IPS DF 6.9 (cell line): ENCODE measurements around the gene AKAP7.

ENCODE experiments used
- DNase-seq: peaks from one replicate; pipeline ENCODE4 v3.0.0-alpha.2; 2013; ENCODE audit warnings: low read depth, low spot score
- H3K27ac ChIP-seq: one replicate; pipeline ENCODE4 v1.5.1; 2013; ENCODE audit warnings: low read length, control low read depth
- H3K27me3 ChIP-seq: 2 replicates; pipeline ENCODE4 v1.6.1; 2013; ENCODE audit warnings: mild to moderate bottlenecking, low read length; ENCODE audit not compliant: control insufficient read depth, insufficient read depth
- H3K36me3 ChIP-seq: 2 replicates; pipeline ENCODE4 v1.6.1; 2013; ENCODE audit warnings: low read length; ENCODE audit not compliant: control insufficient read depth, insufficient read depth
- H3K4me1 ChIP-seq: 2 replicates; pipeline ENCODE4 v1.6.1; 2013; ENCODE audit warnings: low read length; ENCODE audit not compliant: control insufficient read depth, insufficient read depth
- H3K4me3 ChIP-seq: 2 replicates; pipeline ENCODE4 v1.5.1; 2013; ENCODE audit warnings: mild to moderate bottlenecking, low read length
- H3K9me3 ChIP-seq: 2 replicates; pipeline ENCODE4 v1.6.1; 2013; ENCODE audit warnings: low read length, inconsistent platforms; ENCODE audit not compliant: control insufficient read depth, insufficient read depth
- WGBS: extraction: QIAGEN DNeasy Blood & Tissue Kit; methylation state at CpG from one replicate; pipeline ENCODE4 v1.1.7; 2013; ENCODE audit warnings: mixed read lengths, missing lambda C conversion rate; ENCODE audit not compliant: insufficient read length, insufficient coverage; 5-methylcytosine and 5-hydroxymethylcytosine counted together

AKAP7 gene

GRCh38 chr6:131265939-131266338 lies 130.7 kb downstream of the AKAP7 start:
- Histone ChIP-seq H3K4me3 (no peak overlapping the region), H3K4me1 (no peaks in the 10 kb centered on the region), H3K9me3 (no peaks in the 10 kb centered on the region; the same call in 1 of the 2 replicates), H3K36me3 (no peaks in the 10 kb centered on the region), H3K27ac (no peak overlapping the region), H3K27me3 (no peaks in the 10 kb centered on the region)
- DNase-seq: no peak
- WGBS: no CpG with 5 or more reads among the region's 4 CpGs

DNA sequence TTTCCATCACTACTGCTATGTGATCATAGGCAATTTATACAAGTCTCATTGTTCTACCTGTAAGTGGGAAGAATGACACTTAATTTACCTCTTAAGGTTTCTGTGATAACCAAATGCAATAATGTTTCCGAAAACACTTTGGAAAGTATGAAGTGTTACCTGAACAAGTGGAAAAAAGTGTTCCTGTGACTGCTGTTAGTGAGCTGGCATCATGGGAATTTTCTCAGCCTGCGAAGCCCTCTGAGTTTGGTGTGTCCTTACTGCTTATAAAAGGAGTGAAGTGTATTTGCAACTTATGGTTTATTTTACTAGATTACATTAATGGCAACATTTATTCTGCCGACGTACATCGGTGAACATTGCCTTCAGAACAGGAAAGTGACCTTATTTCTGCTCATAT lies 133.0 kb downstream of the AKAP7 start:
- no peaks in the 10 kb centered on the region for H3K4me1 ChIP-seq
- no CpG with 5 or more reads among the region's 5 CpGs for WGBS
- H3K27ac ChIP-seq: no peak overlapping the region
- no peaks in the 10 kb centered on the region; the same call in 1 of the 2 replicates for H3K9me3 ChIP-seq
- no peak for DNase-seq
- H3K27me3 ChIP-seq: no peaks in the 10 kb centered on the region
- no peak overlapping the region for H3K4me3 ChIP-seq
- no peaks in the 10 kb centered on the region for H3K36me3 ChIP-seq

DNA sequence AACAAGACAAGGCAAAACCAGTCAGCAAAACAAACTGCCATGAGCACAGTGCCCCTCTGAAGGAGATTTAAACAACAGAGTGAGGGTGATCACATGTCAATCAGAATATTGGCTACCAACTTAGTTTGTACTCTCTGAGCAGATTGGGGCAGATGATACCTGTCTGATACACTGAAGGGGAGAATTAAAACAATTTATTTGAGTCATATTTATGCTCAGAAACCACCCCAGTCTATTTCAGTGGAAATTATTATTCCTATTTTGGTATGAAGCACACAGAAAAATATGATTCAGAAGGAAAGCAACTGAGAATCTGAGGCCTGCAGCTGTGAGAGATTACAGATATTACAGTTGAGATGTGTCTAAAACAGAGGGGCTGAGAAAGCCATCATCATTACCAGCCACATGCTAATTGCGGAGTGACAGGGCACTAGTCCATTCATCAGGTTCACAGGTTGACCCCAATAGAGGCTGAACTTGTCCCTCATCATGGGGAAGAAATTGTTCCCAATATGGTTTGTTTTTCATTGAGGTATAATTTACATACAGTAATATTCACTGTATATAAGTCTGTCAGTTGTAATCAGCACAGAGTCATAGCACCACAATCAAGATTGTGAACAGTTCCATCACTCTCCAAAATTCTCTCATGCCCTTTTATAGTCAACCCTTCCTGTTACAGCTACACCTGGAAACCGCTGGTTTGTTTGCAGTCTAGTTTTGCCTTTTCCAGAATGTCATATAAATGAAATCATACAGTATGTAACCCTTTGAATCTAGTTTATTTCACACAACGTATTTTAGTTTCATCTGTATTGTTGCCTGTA lies 134.5 kb downstream of the AKAP7 start:
- no peaks in the 10 kb centered on the region for H3K9me3 ChIP-seq
- H3K4me1 ChIP-seq: no peaks in the 10 kb centered on the region
- no peak for DNase-seq
- H3K4me3 ChIP-seq: no peak overlapping the region
- no peak overlapping the region for H3K27ac ChIP-seq
- no peaks in the 10 kb centered on the region for H3K27me3 ChIP-seq
- WGBS: no CpG with 5 or more reads among the region's 3 CpGs
- H3K36me3 ChIP-seq: no peaks in the 10 kb centered on the region

- H3K4me3 ChIP-seq: no peak overlapping the region
- no peak for DNase-seq
- H3K9me3 ChIP-seq: no peaks in the 10 kb centered on the region
- H3K36me3 ChIP-seq: no peaks in the 10 kb centered on the region
- no peak overlapping the region for H3K27ac ChIP-seq
- no peaks in the 10 kb centered on the region for H3K4me1 ChIP-seq
- no peaks in the 10 kb centered on the region for H3K27me3 ChIP-seq
- WGBS: no CpG with 5 or more reads among the region's 3 CpGs
These were observed 135.3 kb downstream of the AKAP7 start for GRCh38 chr6:131270534-131270933.

DNA sequence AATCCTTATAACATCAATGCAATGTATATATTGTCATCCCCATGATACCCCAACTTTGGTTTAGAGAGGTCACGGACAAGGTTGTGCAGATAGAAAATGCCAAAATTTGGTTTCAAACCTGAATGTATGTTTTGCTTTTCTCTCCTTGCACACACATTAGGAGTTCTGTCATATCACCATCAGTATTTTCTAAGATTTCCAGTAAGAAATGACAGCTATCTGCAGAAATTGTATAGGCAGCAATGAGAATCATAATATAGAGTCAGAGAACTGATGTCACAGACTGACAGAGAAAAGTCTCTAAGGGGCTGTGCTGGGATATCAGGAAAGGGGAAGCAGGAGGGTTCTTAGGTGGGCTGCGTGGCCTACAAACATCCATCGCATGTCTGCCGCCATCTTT lies 140.0 kb downstream of the AKAP7 start:
- DNase-seq: no peak
- no peak overlapping the region for H3K27ac ChIP-seq
- H3K27me3 ChIP-seq: no peaks in the 10 kb centered on the region
- no CpG with 5 or more reads among the region's 4 CpGs for WGBS
- no peaks in the 10 kb centered on the region for H3K4me1 ChIP-seq
- no peak overlapping the region for H3K4me3 ChIP-seq
- H3K9me3 ChIP-seq: no peaks in the 10 kb centered on the region
- no peaks in the 10 kb centered on the region for H3K36me3 ChIP-seq

DNA sequence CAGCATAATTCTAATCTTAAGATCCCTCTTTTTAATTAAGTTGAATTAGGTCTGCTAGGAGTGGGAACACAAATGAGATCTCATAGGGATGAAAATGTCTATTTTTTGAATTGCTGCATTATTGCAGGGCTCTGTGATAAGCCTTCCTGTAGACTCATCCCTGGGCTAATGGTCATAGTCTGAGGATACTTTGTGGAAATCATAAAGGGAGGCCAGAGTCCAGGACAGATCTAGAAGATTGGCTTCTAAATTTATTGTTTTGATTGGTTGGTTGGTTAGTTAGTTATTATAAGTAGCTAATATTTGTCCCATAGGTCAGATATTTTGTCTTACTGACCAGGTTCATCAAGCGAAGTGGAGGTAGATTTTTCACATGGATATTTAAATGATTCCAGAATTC lies 142.3 kb downstream of the AKAP7 start:
- no peaks in the 10 kb centered on the region for H3K27me3 ChIP-seq
- H3K27ac ChIP-seq: no peak overlapping the region
- no CpG with 5 or more reads among the region's 1 CpG for WGBS
- no peaks in the 10 kb centered on the region for H3K36me3 ChIP-seq
- no peak for DNase-seq
- no peaks in the 10 kb centered on the region for H3K4me1 ChIP-seq
- H3K9me3 ChIP-seq: no peaks in the 10 kb centered on the region
- H3K4me3 ChIP-seq: no peak overlapping the region

DNA sequence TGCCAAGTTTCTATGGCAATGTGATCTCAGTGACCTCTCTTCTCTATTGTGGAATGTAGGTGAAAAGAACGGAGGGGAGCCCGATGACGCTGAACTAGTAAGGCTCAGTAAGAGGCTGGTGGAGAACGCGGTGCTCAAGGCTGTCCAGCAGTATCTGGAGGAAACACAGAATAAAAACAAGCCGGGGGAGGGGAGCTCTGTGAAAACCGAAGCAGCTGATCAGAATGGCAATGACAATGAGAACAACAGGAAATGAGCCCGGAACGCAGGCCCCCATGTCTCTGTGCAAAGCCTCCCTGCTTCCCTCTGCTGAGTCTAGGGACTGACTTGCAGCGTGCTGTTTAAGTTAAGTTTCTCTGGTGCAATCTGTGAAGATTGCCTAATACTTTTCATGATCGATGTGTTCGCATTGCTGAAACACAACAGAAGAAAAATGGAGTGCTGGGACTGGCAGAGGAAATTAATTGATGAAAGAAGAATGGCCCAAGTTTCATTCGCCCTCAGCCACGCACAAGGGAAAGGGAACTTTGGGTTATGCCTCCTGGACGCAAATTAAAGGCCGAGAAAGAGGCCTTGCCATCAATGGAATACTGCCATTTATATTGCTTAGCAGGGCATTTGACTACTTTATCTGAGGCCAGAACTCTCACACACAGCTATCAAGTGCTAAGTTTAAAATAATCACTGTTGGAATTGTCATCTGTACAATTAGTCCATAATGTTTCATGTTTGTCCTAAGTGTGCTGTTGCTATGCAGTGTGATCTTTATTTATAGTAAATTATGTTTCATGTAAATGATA lies 146.4 kb downstream of the AKAP7 start:
- WGBS: no CpG with 5 or more reads among the region's 16 CpGs
- DNase-seq: no peak
- no peak overlapping the region for H3K4me3 ChIP-seq

GRCh38 chr6:131282365-131282764 lies 147.1 kb downstream of the AKAP7 start:
- H3K27me3 ChIP-seq: no peaks in the 10 kb centered on the region
- no peaks in the 10 kb centered on the region for H3K9me3 ChIP-seq
- no peaks in the 10 kb centered on the region for H3K4me1 ChIP-seq
- no peaks in the 10 kb centered on the region for H3K36me3 ChIP-seq
- no peak overlapping the region for H3K4me3 ChIP-seq
- no peak overlapping the region for H3K27ac ChIP-seq
- DNase-seq: no peak
- WGBS: no CpG with 5 or more reads among the region's 5 CpGs

More for the DNA sequence above, 146.4 kb downstream of the AKAP7 start:
- H3K9me3 ChIP-seq: no peaks in the 10 kb centered on the region
- no peak overlapping the region for H3K27ac ChIP-seq
- no peaks in the 10 kb centered on the region for H3K27me3 ChIP-seq
- no peaks in the 10 kb centered on the region for H3K4me1 ChIP-seq
- H3K36me3 ChIP-seq: no peaks in the 10 kb centered on the region

- H3K36me3 ChIP-seq: no peaks in the 10 kb centered on the region
- no peaks in the 10 kb centered on the region for H3K27me3 ChIP-seq
- H3K9me3 ChIP-seq: no peaks in the 10 kb centered on the region
- no peak overlapping the region for H3K27ac ChIP-seq
- WGBS: no CpG with 5 or more reads among the region's 7 CpGs
- no peak for DNase-seq
- no peaks in the 10 kb centered on the region for H3K4me1 ChIP-seq
- H3K4me3 ChIP-seq: no peak overlapping the region
These were observed 148.4 kb downstream of the AKAP7 start for GRCh38 chr6:131283466-131284175.

- H3K9me3 ChIP-seq: no peaks in the 10 kb centered on the region
- no peaks in the 10 kb centered on the region for H3K36me3 ChIP-seq
- no peak overlapping the region for H3K4me3 ChIP-seq
- H3K4me1 ChIP-seq: no peaks in the 10 kb centered on the region
- no peak overlapping the region for H3K27ac ChIP-seq
- WGBS: no CpG with 5 or more reads among the region's 1 CpG
- H3K27me3 ChIP-seq: no peaks in the 10 kb centered on the region
- DNase-seq: no peak
These were observed 150.3 kb downstream of the AKAP7 start for GRCh38 chr6:131285548-131285947.
